Skin epidermis (tissue), 12 donors: Measurements from ENCODE around the gene TEX29.

Source experiments
- H3K27ac ChIP-seq, 21 experiments: fragments of 200-600 bp; sonication (generic) in 11 of 21; one replicate each; pipeline ENCODE4 v1.5.0; 2020; ENCODE audit warnings: mild to moderate bottlenecking in 3 of 21, inconsistent platforms in 2 of 21, moderate library complexity in 2 of 21
- H3K4me3 ChIP-seq, 7 experiments: fragments of 200-600 bp; sonication (generic) in 2 of 7; one replicate each; pipeline ENCODE4 v1.5.0; 2020; ENCODE audit warnings: inconsistent platforms in 2 of 7, mild to moderate bottlenecking in 2 of 7, moderate library complexity in 1 of 7

Gene TEX29

DNA sequence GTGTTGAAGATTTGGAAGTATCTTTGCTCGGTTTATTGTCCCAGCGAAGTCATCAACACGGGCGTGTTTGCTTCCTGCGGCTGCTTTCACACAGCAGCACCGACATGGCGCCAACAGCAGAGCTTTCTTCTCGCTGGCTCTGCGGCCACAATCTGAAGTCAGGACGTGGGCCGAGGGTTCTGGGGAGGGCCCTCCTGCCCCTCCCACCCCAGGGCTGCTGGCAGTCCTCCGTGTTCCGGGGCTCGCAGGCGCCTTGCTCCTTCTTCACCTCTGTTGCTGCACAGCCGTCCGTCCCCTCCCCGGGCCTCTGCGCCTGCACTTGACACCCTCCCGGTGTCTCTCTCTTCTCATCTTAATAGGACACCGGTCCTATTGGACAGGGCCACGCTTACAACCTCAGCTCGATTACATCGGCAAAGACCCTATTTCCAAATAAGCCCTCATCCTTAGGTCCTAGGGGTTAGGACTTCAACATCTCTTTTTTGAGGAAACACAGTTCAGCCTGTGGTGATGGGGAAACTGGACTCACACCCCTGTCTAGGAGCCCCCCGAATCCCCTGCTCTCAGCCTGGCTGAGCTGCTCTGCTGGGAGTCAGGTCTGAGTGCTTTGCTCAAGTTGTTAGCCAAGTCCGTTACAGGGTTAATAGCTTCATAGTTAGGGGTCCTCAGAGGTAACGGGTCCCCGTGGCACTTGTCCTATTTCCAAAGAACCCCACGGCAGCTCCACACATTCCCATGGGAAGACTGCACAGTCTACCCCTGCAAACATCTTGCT lies 2.7 kb upstream of the TEX29 start:
- no peak overlapping the region for H3K4me3 ChIP-seq
- no peak overlapping the region for H3K27ac ChIP-seq

DNA sequence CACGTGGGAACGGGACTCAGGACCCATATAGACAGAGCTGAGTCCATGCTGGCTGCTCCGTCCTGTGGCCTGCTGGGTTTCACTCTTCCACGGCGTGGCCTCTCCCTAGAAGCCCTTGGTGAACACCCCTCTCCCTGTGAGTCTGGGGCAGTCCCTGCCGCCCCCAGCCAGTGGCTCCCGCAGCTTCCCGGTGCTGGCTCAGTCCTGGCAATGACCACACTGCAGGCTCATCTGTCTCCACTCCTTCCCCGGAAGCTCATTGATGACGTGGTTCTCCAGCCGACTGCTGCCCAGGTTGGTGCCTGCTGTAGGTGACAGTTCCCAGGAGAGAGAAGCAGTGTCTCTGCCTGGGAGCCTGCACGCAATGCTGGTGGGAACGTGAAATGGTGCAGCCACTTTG lies 2.1 kb upstream of the TEX29 start:
- Histone ChIP-seq H3K27ac (no peak overlapping the region), H3K4me3 (no peak overlapping the region)

DNA sequence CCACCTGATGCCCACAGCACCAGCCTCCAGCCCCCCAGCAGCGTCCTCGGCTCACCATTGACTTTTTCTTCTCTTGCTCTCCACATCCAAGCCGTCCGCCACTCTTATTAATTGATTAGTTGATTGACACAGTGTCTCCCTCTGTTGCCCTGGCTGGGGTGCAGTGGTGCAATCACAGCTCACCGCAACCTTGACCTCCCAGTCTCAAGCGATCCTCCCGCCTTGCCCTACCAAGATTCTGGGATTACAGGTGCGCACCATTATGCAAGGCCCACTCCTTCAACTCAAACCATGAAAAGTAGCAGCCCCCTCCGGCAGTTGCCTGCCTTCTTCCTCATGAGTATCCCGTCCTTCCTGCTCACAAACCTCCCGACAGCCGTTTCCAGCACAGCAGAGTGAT lies 921 bp upstream of the TEX29 start:
- H3K4me3 ChIP-seq = no peak overlapping the region

DNA sequence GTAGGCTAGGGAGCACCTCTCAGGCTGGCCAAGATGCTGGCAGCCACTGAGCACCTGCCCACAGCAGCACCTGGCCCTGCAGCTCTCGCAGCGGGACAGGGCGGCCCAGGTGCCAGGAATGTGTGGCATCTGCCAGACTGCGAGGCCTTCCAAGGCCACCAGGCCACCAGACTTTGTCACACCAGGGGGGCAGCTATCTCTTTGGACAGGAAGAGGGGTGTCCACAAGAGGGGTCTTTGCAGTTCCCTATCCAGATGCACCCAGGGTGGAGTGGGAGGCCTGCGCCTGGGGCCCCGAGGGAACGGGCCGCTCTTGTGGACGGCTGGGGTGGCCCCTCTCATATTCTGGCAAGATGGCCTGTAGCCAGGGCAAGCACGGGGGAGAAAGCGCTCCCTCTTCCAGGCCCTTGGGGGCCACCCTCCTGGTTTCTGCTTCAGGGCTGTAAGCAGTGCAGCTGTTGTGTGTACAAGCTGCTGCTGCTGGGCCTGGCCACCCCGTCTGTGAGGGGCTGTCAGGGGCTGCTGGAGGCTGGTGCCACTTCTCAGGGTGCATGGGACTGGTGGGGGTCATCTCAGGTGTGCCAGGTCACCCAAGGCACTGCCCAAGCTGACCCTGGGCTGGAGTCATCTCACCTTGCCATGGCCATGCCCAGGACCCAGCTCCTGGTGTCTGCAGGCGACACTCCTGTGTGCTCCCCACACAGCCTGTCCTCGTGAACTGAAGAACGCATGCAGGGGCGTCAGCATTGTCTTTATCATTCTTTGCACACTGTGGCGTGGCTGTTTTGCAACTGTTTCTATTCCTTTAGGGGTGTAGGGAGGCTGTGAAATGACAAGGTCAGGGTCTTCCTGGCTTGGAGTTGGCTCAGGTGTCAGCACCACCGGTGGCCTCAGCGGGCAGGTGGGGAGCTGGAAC lies 1.8 kb downstream of the TEX29 start:
- H3K4me3 ChIP-seq = no peak overlapping the region
- no peak overlapping the region for H3K27ac ChIP-seq

More for the DNA sequence above, 921 bp upstream of the TEX29 start:
- H3K27ac ChIP-seq = no peak overlapping the region

DNA sequence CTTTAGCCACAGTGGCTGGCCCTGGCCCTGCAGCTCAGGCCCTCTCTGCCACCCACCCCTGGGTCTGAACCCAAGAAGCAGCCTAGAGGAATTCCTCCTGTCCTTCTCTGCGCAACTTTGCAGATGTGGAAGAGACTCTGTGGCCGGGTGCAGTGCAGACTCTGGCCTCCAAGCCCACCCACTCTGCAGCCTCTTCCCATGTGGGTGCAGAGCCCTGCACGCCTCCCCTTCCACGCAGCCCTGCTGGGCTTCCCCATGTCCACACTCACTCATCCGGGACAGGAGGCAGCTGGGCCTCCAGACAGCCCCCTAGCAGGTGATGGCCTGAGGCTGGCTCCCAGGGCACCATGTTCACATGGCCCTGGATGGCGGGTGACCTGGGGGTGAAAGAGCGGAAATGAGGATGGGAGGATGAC lies 2.5 kb downstream of the TEX29 start:
- H3K4me3 ChIP-seq = no peak overlapping the region
- H3K27ac ChIP-seq = no peak overlapping the region

DNA sequence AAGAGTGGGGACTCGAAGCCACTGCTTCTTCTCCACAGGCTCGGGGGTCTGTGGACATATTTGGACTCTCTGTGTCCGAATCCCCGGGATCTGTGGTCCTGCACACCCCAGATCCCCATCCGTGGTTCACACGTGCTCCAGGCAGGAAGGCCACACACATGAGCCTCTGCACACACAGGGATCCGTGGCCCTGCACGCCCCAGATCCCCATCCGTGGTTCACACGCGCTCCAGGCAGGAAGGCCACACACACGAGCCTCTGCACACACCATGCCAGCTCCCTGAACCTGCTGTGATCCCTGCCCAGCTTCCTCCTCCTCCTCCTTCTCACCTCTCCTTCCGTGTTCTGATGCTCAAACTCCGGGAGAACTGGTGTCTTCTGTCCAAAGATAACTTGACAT lies 3.1 kb downstream of the TEX29 start:
- Histone ChIP-seq H3K27ac (no peak overlapping the region), H3K4me3 (no peak overlapping the region)

DNA sequence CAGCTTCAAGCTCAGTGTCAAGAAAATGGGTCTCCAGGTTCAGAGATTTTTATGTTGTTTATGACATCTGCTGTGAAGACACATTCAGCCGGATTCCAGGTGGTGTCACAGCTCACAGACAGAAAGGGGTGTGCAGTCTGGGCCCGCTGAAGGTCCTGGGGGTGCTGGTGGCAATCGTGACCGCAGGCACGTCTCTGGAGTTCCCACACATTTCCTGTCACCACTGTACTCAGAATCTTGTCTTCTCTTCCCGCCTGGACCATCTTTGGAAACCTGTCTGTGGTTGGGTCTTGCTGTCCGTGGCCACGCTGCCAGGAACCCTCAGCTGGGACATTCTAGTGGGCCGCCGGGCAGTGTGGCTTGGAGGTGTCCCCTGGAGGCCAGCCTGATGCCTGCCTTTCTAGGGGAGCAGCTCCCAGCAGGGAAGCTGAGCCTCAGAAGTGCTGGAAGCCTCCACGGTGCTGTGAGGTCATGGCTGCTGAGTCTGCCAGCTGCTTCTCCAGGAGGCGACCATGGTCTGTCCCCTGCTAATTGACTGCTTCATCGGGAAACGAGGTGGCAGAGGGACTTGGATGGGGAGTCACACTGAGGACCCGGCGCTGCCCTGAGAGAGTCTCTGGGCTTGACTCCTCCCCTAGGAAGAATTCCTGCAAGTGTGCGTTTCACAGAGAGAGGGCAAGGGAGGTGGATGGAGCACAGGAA lies 3.7 kb downstream of the TEX29 start:
- no peak overlapping the region for H3K27ac ChIP-seq
- H3K4me3 ChIP-seq = no peak overlapping the region

DNA sequence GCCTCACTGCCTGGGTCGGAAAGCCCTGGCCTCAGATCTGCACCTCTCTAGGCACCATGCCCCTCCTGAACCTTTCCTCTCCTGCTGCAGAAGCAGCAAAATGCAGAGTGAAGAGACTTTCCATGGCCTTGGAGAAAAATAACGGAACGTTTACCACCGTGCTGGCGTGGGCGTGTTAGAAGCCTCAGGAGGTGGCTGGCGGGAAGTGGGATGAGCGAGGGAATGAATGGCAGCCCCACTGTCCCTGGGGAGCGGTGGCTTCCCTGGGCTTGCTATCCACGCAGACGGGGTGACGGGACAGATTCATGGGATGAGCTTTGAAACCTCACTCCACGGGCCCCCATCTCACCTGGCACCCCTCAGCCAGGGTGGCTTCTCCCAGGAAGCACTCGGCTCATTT lies 4.3 kb downstream of the TEX29 start:
- Histone ChIP-seq H3K27ac (no peak overlapping the region), H3K4me3 (no peak overlapping the region)

DNA sequence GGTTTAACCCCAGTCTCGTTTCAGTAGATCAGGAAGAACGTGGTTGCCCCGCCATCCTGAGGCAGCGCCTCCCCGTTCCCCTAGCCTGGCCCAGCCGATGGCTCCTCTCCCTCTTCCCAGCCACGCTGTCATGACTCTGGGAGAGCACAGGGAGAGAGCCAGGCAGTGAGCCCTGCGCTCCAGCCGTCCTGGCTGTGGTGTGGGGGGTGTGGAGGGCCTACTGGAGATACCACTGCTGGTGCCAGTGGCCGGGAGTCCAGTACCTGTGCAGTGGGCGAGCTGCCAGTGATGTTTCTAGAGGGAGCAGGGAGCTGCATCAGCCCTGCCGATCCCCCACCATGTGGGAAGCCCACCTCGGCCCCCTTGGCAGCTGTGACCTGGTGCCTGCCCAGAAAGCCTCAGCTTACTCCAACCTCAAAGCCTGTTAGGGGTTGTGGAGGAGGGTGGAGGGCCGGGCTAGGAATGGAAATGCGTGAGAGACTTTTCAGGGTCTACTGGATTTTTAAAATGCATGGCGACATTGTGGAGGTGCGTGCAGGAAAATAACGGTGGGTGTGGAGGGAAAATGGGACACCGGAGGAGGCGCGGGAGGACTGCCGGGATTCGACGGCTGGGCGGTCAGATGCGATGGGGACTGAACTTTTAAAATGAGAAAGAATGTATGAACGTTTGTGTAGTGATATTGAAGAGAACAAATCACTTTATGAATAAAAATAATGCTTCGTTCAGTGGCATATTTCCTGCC lies 4.9 kb downstream of the TEX29 start:
- Histone ChIP-seq H3K4me3 (no peak overlapping the region), H3K27ac (no peak overlapping the region)

DNA sequence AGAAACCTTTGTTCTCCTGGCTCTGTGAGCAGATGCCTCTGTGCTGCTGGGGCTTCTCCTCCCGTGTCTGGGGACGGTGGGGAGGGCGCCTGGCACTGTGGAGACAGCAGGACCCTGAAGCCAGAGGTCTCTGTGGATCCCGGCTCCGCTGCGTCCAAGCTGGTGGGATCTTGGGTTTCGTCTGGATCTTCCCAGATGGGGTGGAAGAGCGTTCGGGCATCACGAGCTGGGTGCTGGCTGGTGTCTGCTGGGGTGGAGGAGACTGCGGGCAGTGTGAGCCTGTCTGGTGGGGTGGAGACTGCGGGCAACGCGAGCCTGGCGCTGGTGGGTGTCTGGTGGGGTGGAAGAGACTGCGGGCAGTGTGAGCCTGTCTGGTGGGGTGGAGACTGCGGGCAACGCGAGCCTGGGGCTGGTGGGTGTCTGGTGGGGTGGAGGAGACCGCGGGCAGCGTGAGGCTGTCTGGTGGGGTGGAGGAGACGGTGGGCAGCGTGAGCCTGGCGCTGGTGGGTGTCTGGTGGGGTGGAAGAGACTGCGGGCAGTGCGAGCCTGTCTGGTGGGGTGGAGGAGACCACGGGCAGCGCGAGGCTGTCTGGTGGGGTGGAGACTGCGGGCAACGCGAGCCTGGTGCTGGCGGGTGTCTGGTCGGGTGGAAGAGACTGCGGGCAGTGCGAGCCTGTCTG lies 5.6 kb downstream of the TEX29 start:
- Histone ChIP-seq H3K27ac (no peak overlapping the region), H3K4me3 (no peak overlapping the region)

DNA sequence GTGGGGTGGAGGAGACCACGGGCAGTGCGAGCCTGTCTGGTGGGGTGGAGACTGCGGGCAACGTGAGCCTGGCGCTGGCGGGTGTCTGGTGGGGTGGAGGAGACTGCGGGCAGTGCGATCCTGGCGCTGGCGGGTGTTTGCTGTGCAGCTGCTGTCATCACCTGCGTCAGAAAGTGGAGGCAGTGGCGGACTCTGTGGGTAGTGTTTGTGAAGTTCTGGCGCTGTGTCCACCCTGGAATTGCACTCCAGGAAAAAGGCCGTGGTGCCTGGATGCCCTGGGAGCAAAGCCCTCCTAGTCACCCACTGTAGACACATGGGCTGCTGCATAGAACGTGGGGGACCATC lies 6.2 kb downstream of the TEX29 start:
- Histone ChIP-seq H3K27ac (no peak overlapping the region), H3K4me3 (no peak overlapping the region)

DNA sequence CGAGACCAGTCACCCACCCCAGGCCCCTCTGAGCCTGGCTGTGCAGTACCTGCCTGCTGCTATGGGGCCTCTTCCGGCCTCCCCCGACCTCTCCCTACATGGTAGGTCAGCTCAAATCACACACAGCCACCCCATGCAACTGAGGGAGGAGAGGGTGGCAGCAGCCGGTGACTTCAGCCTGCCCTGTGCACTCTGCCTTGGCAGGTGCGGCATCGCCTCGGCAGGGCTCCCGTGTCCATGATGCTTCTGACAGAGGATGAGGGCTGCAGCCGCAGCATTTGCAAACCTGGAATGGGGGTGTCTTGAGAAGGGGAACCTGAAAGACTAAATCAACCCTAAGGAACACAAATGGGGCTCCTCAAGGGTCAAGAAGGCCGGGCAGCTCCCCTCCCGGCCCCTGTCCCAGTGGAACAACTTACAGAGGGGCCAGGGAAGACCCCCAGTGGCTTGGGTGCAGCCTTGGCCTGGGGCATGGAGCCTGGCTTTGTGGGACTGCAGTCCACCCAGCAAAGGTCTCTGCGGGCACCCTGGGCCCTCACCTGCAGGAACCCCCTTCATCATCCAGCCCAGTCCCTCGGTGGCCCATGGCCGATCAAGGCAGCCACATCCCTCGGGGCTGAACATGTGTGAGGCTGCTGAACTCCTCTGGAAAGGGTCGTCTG lies 6.7 kb downstream of the TEX29 start:
- Histone ChIP-seq H3K27ac (no peak overlapping the region), H3K4me3 (no peak overlapping the region)

DNA sequence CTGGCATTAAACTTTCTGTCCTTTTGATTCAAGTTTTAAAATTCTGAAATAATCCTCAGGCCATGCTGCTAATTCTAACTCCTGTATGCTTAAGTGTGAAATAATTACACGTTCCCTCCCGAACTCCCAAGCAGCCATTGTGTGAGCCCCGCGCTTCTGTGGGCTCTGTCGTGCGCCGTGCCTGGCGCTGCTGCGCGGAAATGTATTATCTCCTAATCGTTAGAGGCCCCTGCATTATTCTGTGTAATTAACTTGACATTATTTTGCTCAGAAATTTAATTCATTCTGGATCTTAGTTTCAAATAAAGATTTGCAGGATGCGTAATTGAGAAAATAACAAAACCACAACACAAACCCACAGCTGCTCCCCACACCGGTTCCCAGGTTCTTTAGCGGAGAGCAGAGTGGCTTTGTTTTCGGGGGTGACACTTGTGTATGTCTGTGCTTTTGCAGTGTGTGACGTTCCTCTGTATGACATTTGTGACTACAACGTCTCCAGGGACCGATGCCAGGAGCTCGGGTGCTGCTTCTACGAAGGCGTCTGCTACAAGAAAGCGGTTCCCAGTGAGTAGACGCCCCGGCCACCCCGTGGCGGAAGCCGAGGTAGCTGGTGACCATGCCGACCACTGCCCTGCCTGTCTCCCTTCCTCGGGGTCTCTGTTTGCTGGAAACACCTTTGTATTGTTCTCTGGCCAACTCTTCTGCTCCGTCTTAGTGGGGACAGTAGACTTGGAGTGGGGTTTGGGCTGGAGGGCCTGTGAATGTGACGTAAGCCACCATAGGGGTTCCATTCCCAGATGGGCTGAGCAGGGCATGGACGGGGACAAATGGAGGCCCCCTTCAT lies 7.5 kb downstream of the TEX29 start:
- Histone ChIP-seq H3K27ac (no peak overlapping the region), H3K4me3 (no peak overlapping the region)

DNA sequence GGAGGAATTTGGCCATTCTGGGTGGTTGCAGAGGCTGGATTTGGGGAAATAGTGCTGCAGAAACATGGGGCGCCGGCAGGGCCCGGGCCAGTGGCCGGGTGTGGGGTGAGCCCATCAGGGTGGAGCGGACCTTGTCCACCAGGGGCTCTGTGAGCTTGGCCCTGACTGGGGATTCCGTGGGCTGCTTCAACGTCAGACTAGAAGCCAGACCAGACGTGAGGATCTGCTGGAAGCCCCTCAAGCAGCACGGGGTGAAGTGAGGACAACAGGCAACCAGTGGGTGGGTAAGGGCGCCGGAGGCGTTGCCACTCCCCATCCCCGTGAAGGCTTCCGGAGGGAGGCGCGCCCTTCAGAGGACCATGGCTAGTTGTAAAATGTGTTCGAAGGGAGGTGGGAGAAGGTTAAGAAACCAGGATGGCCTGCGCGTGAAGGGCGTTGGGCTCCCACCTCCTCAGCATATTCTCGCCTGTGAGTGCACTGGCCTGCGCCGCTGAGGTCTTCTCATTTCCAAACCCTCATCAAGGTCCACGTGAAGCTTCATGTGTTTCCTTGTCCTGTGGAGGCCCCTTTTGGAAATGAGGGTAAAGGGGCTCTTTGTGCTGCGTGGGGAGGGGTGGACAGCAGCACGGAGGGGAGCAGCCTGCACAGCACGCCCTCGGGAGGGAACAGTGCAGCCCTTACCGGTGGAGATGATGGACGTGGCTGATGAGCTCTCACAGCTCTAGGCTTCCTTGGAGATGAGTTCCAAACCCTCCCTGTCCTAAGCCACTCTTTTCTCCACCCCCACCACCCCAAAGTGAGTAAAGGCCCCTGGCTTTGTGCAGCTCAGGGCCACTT lies 8.3 kb downstream of the TEX29 start:
- no peak overlapping the region for H3K27ac ChIP-seq
- H3K4me3 ChIP-seq = no peak overlapping the region

DNA sequence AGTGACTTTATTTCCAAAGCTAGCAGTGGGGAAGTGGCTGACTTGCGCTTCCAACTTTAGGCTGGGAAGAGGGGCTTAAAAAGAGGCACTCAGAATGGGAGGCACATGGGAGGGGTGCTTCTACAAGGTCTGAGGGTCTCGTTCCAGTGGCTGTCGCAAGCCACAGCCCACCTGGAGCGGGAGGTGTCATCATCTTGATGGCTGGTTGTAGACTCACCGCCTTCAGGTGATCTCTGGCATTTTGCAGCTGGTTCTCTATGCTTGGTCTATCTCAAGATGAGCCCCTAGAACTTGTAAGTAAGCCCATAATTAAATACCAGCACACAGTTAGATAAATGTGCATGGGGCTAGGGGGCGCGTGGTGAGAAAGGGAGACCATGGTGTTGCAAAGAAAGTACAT lies 9.2 kb downstream of the TEX29 start:
- Histone ChIP-seq H3K27ac (no peak overlapping the region), H3K4me3 (no peak overlapping the region)

DNA sequence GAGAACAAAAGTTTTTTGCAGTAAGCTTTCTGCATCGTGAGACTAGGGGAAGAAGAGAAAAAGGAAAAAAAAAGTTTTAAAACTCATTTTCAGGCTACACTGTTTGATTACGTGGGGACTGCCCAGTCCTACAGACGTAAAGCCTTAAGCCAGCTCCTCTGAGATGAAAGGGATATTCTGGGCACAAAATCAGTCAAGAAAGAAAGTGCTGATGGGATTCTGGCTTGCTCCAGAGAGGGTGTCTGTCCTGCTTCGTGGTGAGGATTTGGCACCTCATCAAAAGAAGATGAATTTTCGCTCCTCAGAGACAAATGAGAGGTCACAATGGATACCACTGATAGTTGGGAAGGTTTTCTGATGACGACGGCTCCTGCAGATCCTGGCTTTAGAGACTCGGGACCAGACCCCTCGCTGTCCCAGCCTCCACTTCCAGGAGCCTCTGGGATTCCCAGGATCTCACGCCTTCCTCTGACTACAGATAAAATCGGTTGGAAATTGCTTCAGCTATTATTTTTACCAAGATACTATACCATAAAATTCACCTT lies 9.7 kb downstream of the TEX29 start:
- Histone ChIP-seq H3K4me3 (no peak overlapping the region), H3K27ac (no peak overlapping the region)

DNA sequence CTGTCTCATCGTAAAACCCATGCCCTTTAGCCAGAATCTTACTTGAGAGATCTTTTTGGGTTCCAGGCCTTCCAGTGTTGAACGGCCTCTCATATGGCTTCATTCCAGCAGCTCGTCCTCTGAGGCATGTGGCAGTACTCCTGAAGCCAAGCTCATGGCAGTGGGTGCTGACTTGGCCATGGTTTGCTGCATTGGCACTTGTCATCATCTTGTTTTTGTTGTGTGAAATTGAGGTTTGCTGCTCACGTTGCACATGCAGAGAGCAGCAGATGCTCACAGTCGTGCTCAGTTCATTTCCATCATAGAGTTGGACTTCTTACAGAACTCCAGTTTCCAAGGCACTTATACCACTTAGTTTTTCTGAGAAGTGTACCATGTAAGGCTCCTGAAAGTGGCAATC lies 14.9 kb downstream of the TEX29 start:
- no peak overlapping the region for H3K4me3 ChIP-seq
- H3K27ac ChIP-seq = no peak overlapping the region
